GM19397 (cell line): ENCODE data around the gene GP2.
"Not testable (repeated sequence)": the region's sequence is repeated elsewhere in the genome, so short reads cannot be mapped to it uniquely, and the experiment has no call there.

Experiments
- ATAC-seq: cut with Tn5 transposase; IDR thresholded peaks from one replicate; pipeline ENCODE4 v1.9.1; 2021; ENCODE audit warnings: mild to moderate bottlenecking, moderate library complexity; ENCODE audit not compliant: unreplicated experiment

Gene GP2

DNA sequence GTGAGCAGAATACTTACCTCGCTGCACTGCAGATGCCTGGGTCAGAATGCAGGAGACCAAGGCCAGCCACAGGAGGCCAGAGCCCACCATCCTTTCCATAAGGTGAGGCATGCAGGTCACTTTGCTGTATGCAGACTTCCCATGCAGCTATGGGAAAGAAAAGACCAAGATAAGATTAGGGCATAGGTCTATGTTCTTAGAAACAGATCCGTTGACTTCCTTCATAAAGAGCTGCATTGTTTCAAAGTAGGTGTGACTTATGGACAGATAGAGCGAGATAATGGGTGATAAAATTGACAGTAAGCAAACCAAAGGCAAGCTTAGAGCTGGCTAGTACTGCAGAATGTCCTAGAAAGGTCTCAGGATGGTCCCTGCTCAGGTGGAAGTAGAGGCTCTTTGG is 992 bp downstream of the GP2 start:
- no peak for ATAC-seq

- ATAC-seq, result no peak
Observed at GRCh38 chr16:20325005-20325404, 2.3 kb downstream of the GP2 start.

DNA sequence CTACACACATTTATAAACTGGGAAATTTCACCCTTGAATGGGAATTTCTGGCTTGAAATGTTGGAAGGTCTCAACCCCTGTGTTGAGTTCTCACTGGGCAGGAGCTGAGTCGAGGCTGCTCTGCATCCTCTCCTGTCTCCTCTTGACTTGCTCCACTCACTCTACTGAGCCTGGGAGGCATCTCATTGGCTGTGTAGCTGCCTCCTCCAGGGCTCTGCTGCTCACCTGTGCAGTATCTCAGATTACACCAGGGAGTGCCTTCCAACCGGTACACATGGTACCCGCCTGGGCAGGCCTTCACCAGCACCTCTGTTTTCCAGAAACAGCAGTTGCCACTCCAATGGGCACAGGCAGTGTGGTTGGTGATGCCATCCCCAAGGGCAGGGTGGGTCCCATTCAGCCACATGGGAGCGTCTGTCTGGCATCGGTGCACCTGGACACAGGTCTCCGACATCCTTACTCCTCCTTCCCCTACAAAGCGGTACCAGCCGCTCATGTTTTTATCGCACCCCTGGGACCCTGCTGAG is 3.7 kb downstream of the GP2 start:
- no peak for ATAC-seq

GRCh38 chr16:20322696-20323095 is 4.6 kb downstream of the GP2 start:
- ATAC-seq, result no peak

- no peak for ATAC-seq
Observed at GRCh38 chr16:20321671-20322070, 5.6 kb downstream of the GP2 start.

GRCh38 chr16:20321051-20321450 is 6.3 kb downstream of the GP2 start:
- not testable (repeated sequence) for ATAC-seq

GRCh38 chr16:20320592-20320991 is 6.7 kb downstream of the GP2 start:
- ATAC-seq, result no peak

GRCh38 chr16:20320178-20320577 is 7.1 kb downstream of the GP2 start:
- no peak for ATAC-seq

GRCh38 chr16:20319406-20319805 is 7.9 kb downstream of the GP2 start:
- no peak for ATAC-seq

DNA sequence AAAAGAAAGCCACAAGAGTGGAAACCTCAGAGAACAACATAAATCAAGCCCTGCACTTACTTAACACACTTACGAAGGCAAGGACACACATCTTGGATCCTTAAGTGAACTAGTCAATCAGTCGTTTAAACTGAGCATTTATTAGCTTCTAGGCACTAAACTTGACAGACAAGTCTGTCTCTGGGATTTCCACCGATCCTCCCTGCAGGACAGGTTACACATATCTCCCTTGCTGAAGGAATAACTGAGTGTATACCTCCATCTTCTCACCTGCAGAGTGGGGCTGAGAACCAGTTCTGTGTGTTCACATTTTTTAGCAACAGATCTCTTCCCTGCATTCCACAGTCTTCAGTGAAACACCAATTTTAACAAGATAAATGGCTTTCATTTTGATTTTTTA is 8.9 kb downstream of the GP2 start:
- ATAC-seq, result no peak

DNA sequence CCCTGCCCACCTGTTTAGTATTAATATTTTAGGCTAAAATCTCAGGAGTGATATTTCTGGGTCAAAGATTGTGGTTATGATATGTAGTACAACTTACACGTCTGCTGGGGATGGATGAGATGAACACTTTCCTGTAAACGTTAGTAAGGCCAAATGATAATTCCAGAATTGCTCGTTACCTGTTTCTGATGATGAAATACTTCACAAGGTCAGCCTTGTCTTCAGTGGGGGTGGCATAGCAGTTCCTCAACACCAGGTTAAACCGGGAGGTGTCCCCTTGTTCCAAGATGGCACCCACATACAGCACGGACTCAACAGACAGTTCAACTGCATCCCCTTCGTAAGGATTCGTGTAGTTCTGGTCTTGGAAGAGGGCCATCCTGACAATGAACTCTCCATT is 9.3 kb downstream of the GP2 start:
- ATAC-seq, result no peak

DNA sequence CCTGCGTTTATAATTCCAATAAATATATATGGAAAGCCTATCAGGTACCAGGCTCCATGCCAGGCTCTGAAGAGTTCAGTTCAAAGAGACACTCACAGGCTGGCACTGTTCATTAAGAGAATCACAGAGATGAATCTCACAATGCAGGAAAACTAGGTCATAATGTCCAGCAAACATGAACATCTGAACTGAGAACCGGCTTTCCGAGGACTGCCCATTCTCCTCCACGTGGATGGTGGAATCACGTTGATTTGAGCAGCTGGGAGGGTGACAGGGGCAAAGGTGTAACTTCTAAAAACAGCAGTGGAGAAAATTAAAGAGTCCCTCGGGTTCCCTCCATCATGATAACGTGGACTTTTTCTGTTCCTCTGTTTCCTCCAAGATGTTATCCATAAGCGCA is 10.2 kb downstream of the GP2 start:
- ATAC-seq, result no peak

DNA sequence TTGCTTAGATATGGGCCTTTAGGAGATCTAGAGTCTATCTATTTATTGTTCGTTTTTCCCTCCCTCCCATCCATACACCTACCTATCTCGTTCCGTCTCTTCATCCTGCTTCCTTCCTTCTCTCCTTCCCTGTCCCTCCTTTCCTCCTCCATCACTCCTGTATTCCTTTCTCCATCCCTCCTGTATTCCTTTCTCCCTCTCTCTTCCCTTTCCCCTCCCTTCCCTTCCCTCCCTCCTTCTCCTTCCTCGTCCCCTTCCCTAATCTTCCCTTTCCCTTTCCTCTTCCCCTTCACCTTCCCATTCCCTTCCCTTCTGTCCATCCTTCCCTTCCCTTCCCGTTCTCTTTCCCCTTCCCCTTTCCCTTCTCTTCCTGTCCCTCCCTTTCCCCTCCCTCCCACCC is 10.6 kb downstream of the GP2 start:
- no peak for ATAC-seq

GRCh38 chr16:20315764-20316163 is 11.5 kb downstream of the GP2 start:
- no peak for ATAC-seq

DNA sequence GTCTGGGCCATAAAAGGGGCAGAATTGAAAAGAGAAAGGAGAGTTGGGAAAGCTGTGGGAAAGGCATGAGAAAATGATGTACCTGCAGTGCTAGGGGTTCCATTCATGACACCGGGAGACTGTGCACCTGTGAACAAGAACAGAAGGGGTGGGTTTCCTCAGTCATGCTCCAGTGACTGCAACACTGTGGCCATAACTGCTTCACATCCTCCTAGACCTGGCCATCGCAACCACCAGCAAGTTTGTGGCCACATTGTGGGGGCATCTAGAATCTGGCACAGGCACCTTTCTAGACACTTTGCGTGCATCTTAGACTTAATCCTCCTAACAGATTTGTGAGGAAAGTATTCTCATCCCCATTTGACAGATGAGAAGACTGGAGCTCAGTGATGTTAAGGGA is 12.7 kb downstream of the GP2 start:
- ATAC-seq, result no peak

GRCh38 chr16:20313741-20314140 is 13.6 kb downstream of the GP2 start:
- no peak for ATAC-seq

- ATAC-seq, result not testable (repeated sequence)
Observed at GRCh38 chr16:20312536-20313095, 14.7 kb downstream of the GP2 start.

GRCh38 chr16:20311548-20311947 is 15.8 kb downstream of the GP2 start:
- ATAC-seq, result no peak

GRCh38 chr16:20310421-20311395 is 16.6 kb downstream of the GP2 start:
- no peak for ATAC-seq

- ATAC-seq, result no peak
Observed at GRCh38 chr16:20309786-20310185, 17.5 kb downstream of the GP2 start.

DNA sequence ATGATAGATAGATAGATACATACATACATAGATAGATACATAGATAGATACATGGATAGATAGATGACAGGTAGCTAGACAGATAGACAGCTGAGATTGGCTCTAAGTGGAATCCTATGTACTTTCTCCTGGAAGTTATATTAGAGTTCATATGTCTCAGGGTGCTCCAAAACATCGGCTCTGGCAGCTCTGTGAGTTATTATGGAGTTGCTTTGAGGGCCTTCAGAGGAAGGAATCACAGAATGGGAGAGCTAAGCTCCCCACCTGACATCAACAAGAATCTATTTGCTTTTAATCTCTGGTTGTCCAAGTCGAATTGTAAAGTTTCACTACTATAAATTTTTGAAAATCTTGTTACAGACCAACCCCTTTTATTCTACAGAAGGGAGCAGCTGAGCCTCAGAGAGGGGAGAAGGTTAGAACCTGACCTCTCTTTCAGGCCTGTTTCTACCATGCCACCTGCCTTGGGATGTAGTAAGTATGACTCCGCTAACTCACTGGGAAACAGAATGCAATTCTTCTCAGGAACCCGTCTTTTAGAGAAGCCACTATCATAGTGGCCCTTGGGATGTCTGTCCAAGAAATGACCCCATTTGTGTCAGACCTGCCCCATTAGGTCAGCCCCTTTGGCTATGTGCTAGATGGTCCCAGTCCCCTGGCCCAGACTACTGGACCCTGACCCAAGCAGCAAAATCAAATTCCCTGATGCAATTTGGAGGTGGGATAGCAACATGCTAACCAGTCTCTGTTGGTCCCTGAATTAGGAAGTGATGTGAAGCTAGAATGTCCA is 18.3 kb downstream of the GP2 start:
- no peak for ATAC-seq
